ENCODE measurements around the gene CLEC3B.

CLEC3B gene
- long read RNA-seq, result 0 reads

- no peak within 1 kb of the TSS for H3K4me3 ChIP-seq (replicated peaks; ENCODE audit: insufficient read depth, low read length)
- no peak for DNase-seq (ENCODE audit: low read depth in 1 of 2, low spot score in 1 of 2)
- H3K27ac ChIP-seq (replicated peaks), result no peak within 1 kb of the TSS
- H3K27me3 ChIP-seq (ENCODE audit: insufficient read depth, poor library complexity, severe bottlenecking), result no peaks in the 10 kb centered on the region
- TF ChIP-seq GABPA (IDR thresholded peaks at IDR 0.05; ENCODE audit: low read depth) (no peak), SPI1 (IDR thresholded peaks at IDR 0.05; ENCODE audit: borderline replicate concordance, low read depth) (no peak), POLR2AphosphoS5 (IDR thresholded peaks at IDR 0.05; ENCODE audit: low read depth) (no peak), REST (IDR thresholded peaks at IDR 0.05; ENCODE audit: insufficient replicate concordance, low read depth) (no peak)
- TF ChIP-seq, protein P1, sequence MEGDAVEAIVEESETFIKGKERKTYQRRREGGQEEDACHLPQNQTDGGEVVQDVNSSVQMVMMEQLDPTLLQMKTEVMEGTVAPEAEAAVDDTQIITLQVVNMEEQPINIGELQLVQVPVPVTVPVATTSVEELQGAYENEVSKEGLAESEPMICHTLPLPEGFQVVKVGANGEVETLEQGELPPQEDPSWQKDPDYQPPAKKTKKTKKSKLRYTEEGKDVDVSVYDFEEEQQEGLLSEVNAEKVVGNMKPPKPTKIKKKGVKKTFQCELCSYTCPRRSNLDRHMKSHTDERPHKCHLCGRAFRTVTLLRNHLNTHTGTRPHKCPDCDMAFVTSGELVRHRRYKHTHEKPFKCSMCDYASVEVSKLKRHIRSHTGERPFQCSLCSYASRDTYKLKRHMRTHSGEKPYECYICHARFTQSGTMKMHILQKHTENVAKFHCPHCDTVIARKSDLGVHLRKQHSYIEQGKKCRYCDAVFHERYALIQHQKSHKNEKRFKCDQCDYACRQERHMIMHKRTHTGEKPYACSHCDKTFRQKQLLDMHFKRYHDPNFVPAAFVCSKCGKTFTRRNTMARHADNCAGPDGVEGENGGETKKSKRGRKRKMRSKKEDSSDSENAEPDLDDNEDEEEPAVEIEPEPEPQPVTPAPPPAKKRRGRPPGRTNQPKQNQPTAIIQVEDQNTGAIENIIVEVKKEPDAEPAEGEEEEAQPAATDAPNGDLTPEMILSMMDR (IDR thresholded peaks at IDR 0.05; ENCODE audit: insufficient read depth, low read length), result no peak
Observed at GRCh38 chr3:45026038-45026437, at the start of gene CLEC3B. TSS of gene CLEC3B (plus strand) at chr3:45026303. CDS start at chr3:45026363, 60 bp downstream.

GRCh38 chr3:44981220-44981619 lies 44.9 kb upstream of the CLEC3B start:
- Histone ChIP-seq H3K27ac (replicated peaks) (no peak overlapping the region), H3K4me3 (replicated peaks; ENCODE audit: insufficient read depth, low read length) (no peak overlapping the region), H3K27me3 (ENCODE audit: insufficient read depth, poor library complexity, severe bottlenecking) (no peaks in the 10 kb centered on the region)
- TF ChIP-seq, protein P1 (IDR thresholded peaks at IDR 0.05; ENCODE audit: insufficient read depth, low read length), result no peak
- TF ChIP-seq POLR2AphosphoS5 (IDR thresholded peaks at IDR 0.05; ENCODE audit: low read depth), result no peak
- TF ChIP-seq GABPA (IDR thresholded peaks at IDR 0.05; ENCODE audit: low read depth), result no peak
- TF ChIP-seq REST (IDR thresholded peaks at IDR 0.05; ENCODE audit: insufficient replicate concordance, low read depth), result no peak
- TF ChIP-seq SPI1 (IDR thresholded peaks at IDR 0.05; ENCODE audit: borderline replicate concordance, low read depth), result no peak
- no peak for DNase-seq (ENCODE audit: low read depth in 1 of 2, low spot score in 1 of 2)

DNA sequence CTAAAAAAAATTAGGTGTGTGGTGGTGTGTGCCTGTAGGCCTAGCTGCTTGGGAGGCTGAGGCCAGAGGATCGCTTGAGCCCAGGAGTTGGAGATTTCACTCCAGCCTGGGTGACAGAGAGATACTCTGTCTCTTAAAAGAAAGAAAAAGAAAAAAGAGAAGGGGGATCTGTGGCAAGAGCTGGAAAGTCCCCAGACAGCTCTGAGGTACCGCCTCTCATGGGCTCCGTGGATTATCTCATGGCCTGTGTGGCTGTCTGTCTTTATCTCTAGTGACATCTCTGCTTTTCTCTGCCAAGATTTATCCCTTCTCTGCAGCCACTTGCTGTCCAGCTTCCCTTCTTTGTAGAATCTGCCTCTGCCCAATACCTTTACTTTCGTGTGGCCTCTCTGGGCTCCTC lies 44.4 kb upstream of the CLEC3B start:
- TF ChIP-seq POLR2AphosphoS5 (IDR thresholded peaks at IDR 0.05; ENCODE audit: low read depth) (0 out of 2 replicates have a peak, but pooled peaks have one; percentile 15), REST (IDR thresholded peaks at IDR 0.05; ENCODE audit: insufficient replicate concordance, low read depth) (no peak)
- Histone ChIP-seq H3K27me3 (ENCODE audit: insufficient read depth, poor library complexity, severe bottlenecking) (no peaks in the 10 kb centered on the region), H3K4me3 (replicated peaks; ENCODE audit: insufficient read depth, low read length) (no peak overlapping the region), H3K27ac (replicated peaks) (no peak overlapping the region)
- DNase-seq (ENCODE audit: low read depth in 1 of 2, low spot score in 1 of 2), result no peak
